HuH-7.5 (cell line): ENCODE results near the gene TBC1D22A.
A peak's percentile ranks its signal among the peaks of the same experiment; 100 is the strongest.

Experiments used
- DNase-seq: peaks from one replicate; pipeline ENCODE4 v3.0.0; 2011; ENCODE audit warnings: low spot score

The TBC1D22A gene

GRCh38 chr22:46861468-46862367, 99.3 kb downstream of the TBC1D22A start:
- no peak for DNase-seq

- no peak for DNase-seq
These were observed 100.2 kb downstream of the TBC1D22A start for GRCh38 chr22:46862418-46863324.

DNA sequence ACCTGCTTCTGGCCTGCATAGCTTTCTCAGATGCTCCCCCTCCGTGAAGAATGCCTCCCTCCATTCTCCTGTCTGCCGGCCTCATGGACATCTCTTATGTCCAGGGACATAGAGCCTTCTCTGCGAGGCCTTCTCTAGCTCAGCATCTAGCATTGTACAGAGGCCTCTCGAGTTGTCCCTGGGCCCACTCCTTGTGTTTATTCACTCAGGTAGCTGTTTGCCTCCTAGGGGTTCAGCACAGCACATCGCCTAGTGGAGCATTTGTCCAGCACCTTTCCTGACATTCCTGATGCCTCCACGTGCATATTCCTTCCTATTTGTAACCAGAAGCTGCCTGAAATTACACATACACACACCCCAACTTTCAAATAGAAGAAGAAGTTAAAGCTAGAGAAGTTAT, 101.3 kb downstream of the TBC1D22A start:
- DNase-seq: no peak

DNA sequence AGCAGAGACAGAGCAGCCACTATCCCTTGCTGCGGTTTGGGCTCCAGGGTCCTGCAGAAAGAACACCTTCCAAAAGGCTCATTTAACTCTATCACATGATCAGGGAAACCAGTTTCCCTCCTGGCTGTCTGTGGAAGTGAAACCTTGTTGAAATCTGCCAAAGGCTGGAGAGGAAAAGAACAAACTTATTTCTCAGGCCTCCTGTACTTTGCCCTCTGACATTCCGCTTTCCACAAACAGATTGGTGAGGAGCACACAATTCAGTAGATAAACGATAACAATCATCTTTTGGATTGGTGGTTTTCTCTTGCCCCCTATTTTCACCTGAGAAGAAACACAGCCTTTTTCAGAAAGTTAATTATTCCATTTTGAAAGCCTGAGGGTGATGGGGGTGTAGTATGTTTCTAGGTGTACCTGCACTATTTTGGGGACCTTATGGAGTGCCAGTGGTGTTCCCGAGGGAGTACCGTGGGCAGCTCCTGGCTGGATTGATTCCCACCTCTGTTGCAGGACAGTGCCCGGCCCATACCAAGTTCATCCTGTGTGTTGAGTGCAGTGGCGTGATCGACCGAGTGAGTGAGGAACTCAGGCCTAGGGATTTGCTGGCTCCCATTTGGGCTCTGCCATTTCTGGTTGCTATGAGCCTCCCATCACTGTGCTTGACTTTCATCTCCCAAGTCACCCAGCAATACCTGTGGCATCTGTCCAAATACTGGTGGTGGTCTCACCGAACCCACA, 102.0 kb downstream of the TBC1D22A start:
- DNase-seq: peak; percentile 60

DNA sequence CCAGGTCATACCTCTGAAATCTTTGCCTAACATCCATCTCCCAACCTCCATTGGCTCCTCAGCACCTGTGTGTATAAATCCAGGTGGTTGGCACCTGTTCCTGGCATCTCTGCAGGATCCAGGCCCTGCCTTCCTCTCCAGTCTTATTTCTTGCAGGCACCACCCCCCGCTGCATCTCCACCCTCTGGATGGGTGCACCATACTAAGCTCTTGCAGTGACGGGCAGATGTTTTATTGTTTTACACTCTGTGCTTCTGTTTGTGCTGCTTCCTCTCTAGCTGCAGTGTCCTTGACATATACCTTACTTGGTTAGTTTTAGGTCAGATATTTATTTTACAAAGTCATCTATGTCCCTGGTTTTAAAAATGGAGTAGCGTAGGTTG, 102.6 kb downstream of the TBC1D22A start:
- DNase-seq: no peak

DNA sequence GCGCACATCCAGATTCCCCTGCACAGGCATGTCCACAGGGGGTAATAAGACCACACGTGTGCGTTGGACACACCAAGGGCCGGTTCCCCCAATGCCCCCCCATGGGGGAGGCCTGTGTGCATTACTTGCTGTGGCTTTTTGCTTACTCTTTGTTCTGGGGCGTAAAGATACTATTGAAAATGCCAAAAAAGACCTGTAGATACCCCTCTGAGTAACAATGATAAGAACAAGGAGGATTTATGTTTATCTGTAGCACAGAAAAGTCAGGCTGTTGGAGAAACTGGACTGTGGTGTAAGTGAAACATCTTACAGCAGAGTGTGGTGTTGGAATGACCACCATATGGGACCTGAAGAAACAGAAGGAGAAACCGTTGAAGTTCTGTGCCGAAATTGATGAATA, 103.2 kb downstream of the TBC1D22A start:
- DNase-seq: no peak

DNA sequence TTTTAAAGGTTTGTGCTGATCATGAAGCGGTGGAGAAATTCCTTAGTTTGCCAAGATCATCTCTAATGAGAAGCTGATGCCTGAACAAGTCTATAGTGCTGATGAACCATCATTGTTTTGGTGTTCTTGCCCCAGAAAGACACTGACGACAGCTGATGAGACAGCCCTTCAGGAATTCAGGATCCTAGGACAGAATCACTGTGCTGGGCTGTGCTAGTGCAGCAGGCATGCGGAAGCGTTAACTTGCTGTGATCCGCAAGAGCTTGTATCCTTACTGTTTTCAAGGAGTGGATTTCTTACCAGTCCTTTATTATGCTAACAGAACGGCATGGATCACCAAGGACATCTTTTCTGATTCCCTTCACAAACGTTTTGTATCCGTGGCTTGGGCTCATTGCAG, 104.1 kb downstream of the TBC1D22A start:
- no peak for DNase-seq

GRCh38 chr22:46867106-46867505, 104.7 kb downstream of the TBC1D22A start:
- no peak for DNase-seq

DNA sequence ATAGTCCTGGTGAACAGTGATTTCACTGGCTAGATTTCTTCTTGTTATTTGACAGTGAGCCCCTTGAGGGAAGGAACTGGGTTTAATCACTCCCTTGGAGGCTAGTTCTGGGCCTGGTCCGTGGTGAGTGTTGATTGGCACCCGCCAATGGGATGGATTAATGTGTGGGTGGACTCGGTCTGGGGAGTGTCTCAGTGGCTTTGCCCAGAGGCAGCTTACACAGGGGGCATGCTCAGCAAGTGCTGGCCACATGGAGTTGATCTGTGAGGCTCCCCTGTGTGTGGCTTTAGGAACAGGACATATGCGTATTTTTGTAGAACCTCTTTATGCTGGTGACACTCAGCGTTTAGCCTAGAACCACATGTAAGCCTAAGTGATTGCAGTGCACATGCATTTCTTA, 106.9 kb downstream of the TBC1D22A start:
- no peak for DNase-seq

GRCh38 chr22:46869831-46870441, 107.5 kb downstream of the TBC1D22A start:
- no peak for DNase-seq

DNA sequence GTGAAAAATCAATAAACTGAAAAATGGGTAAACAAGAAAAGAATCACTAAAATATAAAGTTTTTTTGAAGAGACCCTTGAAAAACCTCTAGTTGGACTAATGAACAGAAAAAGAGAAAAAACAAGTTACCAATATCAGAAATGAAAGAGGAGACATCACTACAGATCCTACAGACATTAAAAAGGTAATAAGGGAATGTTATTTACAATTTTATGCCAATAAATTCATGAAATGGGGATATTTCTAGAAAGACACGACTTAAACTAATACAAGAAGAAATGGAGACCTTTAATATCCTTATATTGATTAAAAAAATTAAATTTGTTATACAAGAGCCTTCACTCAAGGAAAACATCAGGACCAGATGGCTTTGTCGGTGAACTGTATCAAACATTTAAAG, 109.4 kb downstream of the TBC1D22A start:
- no peak for DNase-seq

DNA sequence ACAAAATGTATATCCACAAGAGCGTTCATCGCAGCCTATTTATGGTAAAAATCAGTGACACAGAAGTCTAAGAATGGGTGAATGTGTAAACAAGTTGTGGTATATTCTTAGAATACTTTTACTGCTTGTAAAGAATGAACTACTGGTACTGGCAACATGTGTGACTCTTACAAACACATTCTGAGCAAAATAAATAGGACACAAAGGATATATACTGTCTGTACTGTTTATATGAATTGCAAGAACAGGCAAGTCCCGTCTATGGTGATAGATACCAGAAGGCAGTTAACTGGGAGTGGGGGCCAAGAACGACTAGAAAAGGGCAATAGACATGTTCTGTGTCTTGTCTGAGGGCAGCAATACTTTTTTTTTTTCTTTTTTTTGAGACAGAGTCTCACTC, 112.6 kb downstream of the TBC1D22A start:
- no peak for DNase-seq

- DNase-seq: no peak
These were observed 114.0 kb downstream of the TBC1D22A start for GRCh38 chr22:46876357-46876934.

DNA sequence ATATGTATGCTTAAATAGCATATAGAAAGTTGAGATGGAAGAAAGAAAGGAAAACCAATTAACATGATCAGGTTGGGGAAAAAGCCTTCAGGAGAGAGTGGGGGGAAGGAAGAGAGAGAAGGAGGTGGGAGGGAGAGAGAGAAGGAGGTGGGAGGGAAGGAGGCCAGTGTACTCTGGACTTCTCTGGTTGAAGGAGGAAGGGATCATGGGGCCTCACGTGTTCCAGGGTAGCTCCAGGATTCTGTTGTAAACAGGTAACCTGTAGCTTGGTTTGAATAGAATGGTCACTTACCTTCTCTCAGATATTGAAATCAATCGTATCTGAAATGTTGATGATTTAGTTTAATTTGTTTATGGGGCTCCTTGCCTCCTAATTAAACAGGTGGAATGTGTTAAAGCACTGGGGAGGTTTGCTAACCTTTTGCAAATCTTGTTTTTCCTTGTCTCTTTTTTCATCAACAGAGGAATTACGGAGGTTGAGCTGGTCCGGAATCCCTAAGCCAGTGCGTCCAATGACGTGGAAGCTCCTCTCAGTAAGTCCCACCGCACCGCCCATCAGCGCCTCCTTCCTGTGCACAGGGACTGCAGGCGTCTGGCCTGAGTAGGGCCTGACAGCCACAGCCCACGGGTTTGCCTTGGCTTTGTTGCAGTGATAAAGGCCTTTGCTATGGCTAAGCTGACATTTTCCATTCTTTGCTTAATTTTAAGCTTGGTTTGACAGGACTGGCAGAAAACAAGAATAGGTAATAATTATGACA, 115.9 kb downstream of the TBC1D22A start:
- no peak for DNase-seq

GRCh38 chr22:46879083-46879482, 116.6 kb downstream of the TBC1D22A start:
- no peak for DNase-seq

DNA sequence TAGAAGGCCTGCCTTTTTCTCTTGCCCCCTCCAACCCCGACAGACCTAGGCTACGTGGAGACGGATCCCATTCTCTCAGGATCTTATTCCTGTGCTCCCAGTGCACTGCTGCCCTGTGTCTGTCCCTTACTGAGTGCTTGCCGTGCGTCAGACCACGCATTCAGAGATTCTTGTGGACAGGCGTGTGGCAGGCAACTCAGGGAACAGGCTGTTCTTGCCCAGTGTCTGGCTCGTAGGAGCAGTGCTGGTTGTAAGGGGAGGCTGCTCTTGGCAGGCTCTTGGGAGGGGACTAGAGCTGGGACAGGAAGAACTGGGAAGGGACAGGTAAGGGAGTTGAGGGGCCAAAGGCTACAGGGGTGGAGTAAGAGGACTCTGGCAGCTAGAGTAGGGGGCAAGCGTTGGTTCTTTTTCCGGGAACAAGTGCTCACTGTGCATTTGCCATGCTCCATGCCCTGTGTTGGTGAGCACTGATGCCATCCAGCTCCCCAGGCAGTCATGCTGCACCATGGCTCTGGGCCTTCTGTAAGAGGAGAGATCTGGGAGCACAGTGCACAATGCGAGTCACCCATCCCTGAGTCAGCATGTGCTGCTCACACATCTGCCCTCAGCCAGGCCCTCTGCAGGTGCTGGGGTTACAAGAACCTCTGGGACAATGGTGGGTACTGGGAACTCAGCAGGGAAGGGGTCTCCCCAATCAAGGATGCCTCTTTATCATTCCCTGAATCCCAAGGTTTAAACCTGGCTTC, 119.1 kb downstream of the TBC1D22A start:
- DNase-seq: no peak

DNA sequence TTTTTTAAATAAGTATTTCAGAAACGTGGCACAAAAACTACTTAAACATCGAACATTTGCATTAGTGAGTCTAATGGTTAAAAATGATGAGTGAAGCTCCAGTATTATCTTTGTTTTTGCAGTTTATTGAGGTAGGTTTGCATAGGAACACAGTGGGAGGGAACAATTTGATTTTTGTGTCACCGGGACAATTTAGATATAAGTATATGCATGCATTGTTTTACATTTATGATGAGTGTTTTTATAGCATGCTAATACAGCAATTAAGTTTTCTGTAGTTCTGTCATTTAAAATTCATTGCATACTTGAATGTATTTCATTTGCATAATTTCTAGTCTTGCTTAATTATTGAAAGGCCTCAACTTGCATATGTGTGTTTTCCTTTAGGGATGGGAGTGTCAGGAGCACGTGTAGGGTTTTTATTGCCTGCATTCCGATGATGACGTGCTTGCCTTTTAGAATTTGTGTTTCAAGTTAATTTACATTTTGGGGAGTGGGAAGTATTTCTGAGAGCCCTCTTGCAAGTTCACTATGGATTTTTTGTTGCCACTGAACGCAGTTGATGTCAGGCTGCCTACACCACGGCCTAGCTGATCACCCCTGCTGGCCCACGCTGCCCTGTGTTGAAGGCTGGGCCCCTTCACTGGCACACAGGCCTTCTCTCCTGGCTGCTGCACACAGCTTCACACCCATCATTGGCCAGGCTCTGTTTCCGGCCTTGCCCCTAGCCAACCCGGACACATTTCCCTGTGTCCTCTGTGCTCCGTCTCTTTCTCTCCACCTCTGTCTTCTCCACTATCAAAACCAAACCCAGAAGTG, 120.9 kb downstream of the TBC1D22A start:
- DNase-seq: no peak

- DNase-seq: no peak
These were observed 121.9 kb downstream of the TBC1D22A start for GRCh38 chr22:46884365-46884764.

- no peak for DNase-seq
These were observed 125.5 kb downstream of the TBC1D22A start for GRCh38 chr22:46887978-46888377.
